Fibroblast of skin of back (primary cell): Measurements from ENCODE around the gene IPO4.

Source experiments
- DNase-seq: peaks from one replicate; pipeline ENCODE4 v3.0.0-alpha.2; 2013

Gene IPO4

GRCh38 chr14:24146978-24147760 lies 41.4 kb downstream of the IPO4 start, which contains the start of gene RNF31:
TSS of gene RNF31 (plus strand) at chr14:24147498. CDS start at chr14:24147699, 201 bp downstream.
- peak; percentile 99 for DNase-seq

GRCh38 chr14:24146453-24146977 lies 42.1 kb downstream of the IPO4 start, which contains the start of gene PSME2:
TSS of gene PSME2 (minus strand) at chr14:24146610. CDS start at chr14:24146581, 29 bp downstream.
- peak; percentile 98 for DNase-seq

DNA sequence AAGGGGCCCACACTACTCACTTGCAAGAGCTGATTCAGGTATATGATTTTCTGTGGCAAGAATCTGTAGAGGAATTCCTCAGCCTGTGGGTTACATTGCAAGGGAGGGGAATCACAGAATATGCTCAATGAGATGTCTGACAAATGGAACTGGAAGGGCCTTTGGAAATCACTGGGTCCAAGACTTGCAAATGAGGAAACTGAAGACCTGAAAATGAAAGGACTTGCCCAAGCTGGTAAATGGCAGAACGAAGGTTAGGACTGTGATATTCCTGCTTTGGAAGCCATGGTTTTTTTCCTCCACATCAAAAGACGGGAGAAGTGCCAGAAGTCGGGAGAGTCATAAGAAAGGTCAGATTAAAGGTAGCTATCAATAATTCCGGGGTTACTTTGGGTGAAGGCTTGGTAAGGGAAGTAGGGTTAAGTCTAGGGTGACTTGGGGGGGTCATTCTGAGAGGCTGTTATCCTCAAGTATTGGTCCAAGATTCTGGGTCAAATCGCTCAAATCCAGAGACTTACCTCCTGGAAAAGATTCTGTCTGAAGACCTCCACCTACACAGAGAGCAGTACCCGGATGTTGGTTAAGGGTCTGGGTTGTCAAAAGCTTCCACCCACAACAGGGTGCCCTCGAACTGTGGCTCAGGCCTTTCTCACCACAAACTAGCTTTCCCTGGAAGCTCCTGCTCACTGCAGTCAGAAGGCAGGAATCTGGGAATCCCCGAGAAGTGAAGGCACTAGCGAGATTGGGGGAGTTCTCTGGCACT lies 42.7 kb downstream of the IPO4 start:
- peak; percentile 71 for DNase-seq

GRCh38 chr14:24145219-24145618 lies 43.4 kb downstream of the IPO4 start:
- DNase-seq: no peak

DNA sequence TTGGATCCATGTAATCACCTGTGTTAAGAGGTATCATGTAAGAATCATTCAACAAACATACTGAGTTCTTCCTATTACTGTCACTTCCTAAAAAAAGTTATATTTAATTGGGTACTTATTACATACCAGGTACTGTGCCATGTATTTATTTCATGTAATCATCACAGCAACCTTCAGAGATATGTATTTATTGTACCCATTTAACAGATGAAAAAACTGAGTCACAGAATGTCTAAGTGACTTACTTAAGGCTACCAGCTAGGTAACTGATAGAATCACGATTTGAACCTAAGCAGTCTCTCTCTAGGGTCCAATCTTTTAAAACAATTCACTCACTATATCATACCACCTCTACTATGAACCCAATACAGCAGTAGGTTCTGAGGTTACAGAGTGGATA lies 44.2 kb downstream of the IPO4 start:
- no peak for DNase-seq

DNA sequence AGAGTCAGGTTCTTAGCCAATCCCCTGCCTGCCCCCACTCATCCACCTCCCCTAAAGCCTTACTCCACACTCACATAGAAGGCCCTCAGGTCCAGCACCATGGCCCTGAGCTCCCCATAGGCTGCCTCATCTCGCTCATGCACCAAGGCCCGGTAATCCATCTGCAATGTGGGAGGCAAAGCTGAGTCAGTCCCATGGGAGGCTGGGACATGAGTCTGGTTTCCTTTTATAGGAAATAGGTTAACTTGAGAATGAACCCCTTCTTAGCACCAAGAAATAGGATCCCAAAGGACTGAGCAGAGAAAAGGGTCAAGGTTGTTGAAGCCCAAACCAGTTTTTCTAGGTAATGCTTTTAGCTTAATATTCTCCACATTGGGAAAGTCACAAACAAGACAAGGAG lies 45.1 kb downstream of the IPO4 start:
- peak; percentile 88 for DNase-seq

- DNase-seq: peak; percentile 99
Observed at GRCh38 chr14:24141097-24141880, 47.3 kb downstream of the IPO4 start, which contains the start of gene EMC9. TSS of gene EMC9 (minus strand) at chr14:24141591. CDS start at chr14:24141304, 287 bp downstream.

DNA sequence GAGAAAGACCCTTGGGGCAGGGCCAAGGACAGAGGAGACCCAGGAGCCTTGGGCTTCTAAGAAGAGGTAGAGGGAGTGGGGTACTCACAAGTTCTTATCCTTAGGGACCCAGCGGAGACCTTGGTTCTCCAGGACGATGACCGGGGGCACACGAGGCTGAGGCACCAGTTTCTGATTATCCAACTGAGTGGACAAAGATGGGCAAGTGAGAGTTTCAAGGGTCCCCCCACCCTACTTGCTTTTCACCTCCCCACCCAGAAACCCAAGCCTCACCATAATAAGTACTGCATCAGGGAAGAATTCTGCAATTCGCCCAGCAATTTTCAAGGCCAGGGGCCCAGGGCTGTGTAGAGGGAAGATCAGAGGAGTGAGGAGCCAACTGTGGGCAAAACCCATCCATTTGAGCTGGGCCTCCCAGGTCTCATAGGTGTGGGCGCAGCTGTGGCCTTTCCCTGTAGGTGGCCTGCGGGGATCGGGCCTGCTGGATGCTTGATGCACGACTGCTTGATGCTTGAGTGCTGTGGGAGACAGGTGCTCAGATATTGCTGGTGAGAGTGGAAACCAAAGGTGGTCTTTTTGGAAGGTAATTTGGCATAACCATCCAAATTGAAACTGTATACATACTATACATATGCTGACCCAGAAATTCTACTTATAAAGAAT lies 49.2 kb downstream of the IPO4 start:
- DNase-seq: no peak

DNA sequence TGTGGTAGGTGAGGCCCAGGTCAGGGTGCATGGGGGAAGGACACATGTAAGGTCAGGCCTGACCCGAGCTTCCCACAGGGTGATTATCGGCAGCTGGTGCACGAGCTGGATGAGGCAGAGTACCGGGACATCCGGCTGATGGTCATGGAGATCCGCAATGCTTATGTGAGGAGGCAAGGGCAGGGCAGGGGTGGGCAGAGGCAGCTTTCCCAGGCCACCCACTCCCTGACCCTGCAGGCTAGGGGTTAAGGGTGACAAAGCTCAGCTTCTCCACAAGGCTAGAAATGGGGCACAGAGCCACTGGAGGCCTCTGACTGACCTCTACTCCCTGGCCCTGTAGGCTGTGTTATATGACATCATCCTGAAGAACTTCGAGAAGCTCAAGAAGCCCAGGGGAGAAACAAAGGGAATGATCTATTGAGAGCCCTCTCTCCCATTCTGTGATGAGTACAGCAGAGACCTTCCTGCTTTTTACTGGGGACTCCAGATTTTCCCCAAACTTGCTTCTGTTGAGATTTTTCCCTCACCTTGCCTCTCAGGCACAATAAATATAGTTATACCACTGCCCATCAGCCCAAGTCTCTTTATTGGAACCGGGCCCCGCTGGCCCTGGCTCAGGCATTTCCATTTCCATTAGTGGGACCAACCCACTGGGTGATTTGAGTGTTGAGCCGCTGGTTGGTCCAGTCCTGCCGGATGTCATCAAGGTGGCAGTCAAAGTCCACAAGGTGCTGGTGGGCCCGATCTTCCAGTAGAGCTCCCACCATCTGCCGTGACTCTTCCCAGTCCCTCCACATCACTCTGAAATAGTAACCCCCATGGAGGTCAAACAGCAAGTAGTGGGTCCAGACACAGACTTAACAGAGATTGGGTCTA lies 50.0 kb downstream of the IPO4 start:
- DNase-seq: no peak

GRCh38 chr14:24137529-24138395 lies 50.9 kb downstream of the IPO4 start:
- no peak for DNase-seq

GRCh38 chr14:24136684-24137528 lies 51.7 kb downstream of the IPO4 start:
- DNase-seq: no peak

- peak; percentile 85 for DNase-seq
Observed at GRCh38 chr14:24135834-24136683, 52.6 kb downstream of the IPO4 start, which contains the start of gene PSME1. TSS of gene PSME1 (plus strand) at chr14:24136194. CDS start at chr14:24136263, 69 bp downstream.

DNA sequence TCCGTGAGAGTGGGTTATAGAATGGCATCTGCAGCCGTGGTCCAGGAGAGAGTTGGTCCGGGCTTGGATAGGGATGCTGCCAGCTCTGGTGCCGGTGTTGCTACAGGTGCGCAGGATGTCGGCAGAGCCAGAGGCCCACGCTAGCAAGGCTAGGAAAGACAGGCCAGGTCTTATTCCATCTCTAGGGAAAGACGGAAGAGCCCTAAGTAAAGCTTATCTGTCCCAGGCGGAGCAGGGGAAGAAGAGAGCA lies 53.1 kb downstream of the IPO4 start:
- no peak for DNase-seq

DNA sequence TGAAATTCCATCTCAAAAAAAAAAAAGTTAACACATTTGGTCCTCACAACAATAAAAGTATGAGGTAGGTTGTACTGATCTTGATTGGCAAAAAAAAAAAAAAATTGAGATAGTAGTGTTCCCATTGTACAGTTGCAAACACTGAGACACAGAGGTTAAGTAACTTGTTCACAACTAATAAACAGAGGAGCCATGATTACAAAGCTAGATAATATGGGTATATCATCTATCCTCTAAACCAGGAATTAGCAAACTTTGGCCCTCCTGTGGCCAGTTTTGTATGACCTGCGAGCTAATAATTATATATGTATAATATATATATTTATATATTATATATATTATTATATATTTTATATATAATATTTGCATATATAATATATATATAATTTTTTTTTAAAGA lies 54.9 kb downstream of the IPO4 start:
- DNase-seq: no peak

- DNase-seq: no peak
Observed at GRCh38 chr14:24132976-24133375, 55.6 kb downstream of the IPO4 start.

GRCh38 chr14:24132061-24132685 lies 56.4 kb downstream of the IPO4 start:
- no peak for DNase-seq

- no peak for DNase-seq
Observed at GRCh38 chr14:24131549-24131966, 57.1 kb downstream of the IPO4 start.
